ENCODE results near the gene PIP4P1. TPM values are rescaled to one million over a fixed set of nuclear protein-coding genes. Genes with fewer than 3 reads are reported as not detected.

PIP4P1 gene
- total RNA-seq, 1 experiment from 2014 or later = 27.0 TPM

- CTCF ChIA-PET = no interaction called here
- no peaks in the 10 kb centered on the region for H3K27me3 Mint-ChIP-seq (ENCODE audit: unreplicated experiment)
Measured at GRCh38 chr14:20490563-20490962, 29.3 kb upstream of the PIP4P1 start.

GRCh38 chr14:20489093-20489994 is 28.1 kb upstream of the PIP4P1 start:
- no peak for DNase-seq
- intact Hi-C loops (cut with micrococcal nuclease; ENCODE audit: unreplicated experiment) = no loop called here
- H3K9me3 Mint-ChIP-seq (ENCODE audit: low read depth, unreplicated experiment) = no peaks in the 10 kb centered on the region
- no peak overlapping the region for H3K4me3 Mint-ChIP-seq (ENCODE audit: low read depth, unreplicated experiment)
- no peak overlapping the region for H3K27ac Mint-ChIP-seq (ENCODE audit: unreplicated experiment)
- CTCF ChIA-PET = no interaction called here
- no TSS peak for BruUV-seq (replicated peaks)
- TF ChIP-seq CTCF (IDR thresholded peaks at IDR 0.05; ENCODE audit: unreplicated experiment) = no peak
- no peaks in the 10 kb centered on the region for H3K36me3 Mint-ChIP-seq (ENCODE audit: insufficient read depth, unreplicated experiment)
- H3K27me3 Mint-ChIP-seq (ENCODE audit: unreplicated experiment) = no peaks in the 10 kb centered on the region
- H3K4me1 Mint-ChIP-seq (ENCODE audit: low read depth, unreplicated experiment) = peaks cover 20% of the 10 kb centered on the region

More at GRCh38 chr14:20490563-20490962, 29.3 kb upstream of the PIP4P1 start:
- intact Hi-C loops (cut with micrococcal nuclease; ENCODE audit: unreplicated experiment) = no loop called here
- H3K27ac Mint-ChIP-seq (ENCODE audit: unreplicated experiment) = no peak overlapping the region
- no peak overlapping the region for H3K4me3 Mint-ChIP-seq (ENCODE audit: low read depth, unreplicated experiment)
- peaks cover under 1% of the 10 kb centered on the region for H3K9me3 Mint-ChIP-seq (ENCODE audit: low read depth, unreplicated experiment)
- TF ChIP-seq CTCF (IDR thresholded peaks at IDR 0.05; ENCODE audit: unreplicated experiment) = no peak
- H3K36me3 Mint-ChIP-seq (ENCODE audit: insufficient read depth, unreplicated experiment) = no peaks in the 10 kb centered on the region
- BruUV-seq (replicated peaks) = no TSS peak
- no peak for DNase-seq
- peaks cover 28% of the 10 kb centered on the region for H3K4me1 Mint-ChIP-seq (ENCODE audit: low read depth, unreplicated experiment)

GRCh38 chr14:20487396-20487725 is 26.1 kb upstream of the PIP4P1 start:
- no peak overlapping the region for H3K27ac Mint-ChIP-seq (ENCODE audit: unreplicated experiment)
- intact Hi-C loops (cut with micrococcal nuclease; ENCODE audit: unreplicated experiment) = no loop called here
- CTCF ChIA-PET = no interaction called here

GRCh38 chr14:20486684-20487395 is 25.6 kb upstream of the PIP4P1 start:
- CTCF ChIA-PET = no interaction called here
- Mint-ChIP-seq H3K4me1 (ENCODE audit: low read depth, unreplicated experiment) (peaks cover 20% of the 10 kb centered on the region), H3K27ac (ENCODE audit: unreplicated experiment) (no peak overlapping the region), H3K27me3 (ENCODE audit: unreplicated experiment) (no peaks in the 10 kb centered on the region), H3K9me3 (ENCODE audit: low read depth, unreplicated experiment) (no peaks in the 10 kb centered on the region), H3K4me3 (ENCODE audit: low read depth, unreplicated experiment) (no peak overlapping the region), H3K36me3 (ENCODE audit: insufficient read depth, unreplicated experiment) (no peaks in the 10 kb centered on the region)
- intact Hi-C loops (cut with micrococcal nuclease; ENCODE audit: unreplicated experiment) = no loop called here
- BruUV-seq (replicated peaks) = no TSS peak
- no peak for TF ChIP-seq CTCF (IDR thresholded peaks at IDR 0.05; ENCODE audit: unreplicated experiment)
- no peak for DNase-seq

More at GRCh38 chr14:20487396-20487725, 26.1 kb upstream of the PIP4P1 start:
- no TSS peak for BruUV-seq (replicated peaks)
- Mint-ChIP-seq H3K27me3 (ENCODE audit: unreplicated experiment) (no peaks in the 10 kb centered on the region), H3K36me3 (ENCODE audit: insufficient read depth, unreplicated experiment) (no peaks in the 10 kb centered on the region), H3K4me1 (ENCODE audit: low read depth, unreplicated experiment) (peaks cover 20% of the 10 kb centered on the region), H3K4me3 (ENCODE audit: low read depth, unreplicated experiment) (no peak overlapping the region), H3K9me3 (ENCODE audit: low read depth, unreplicated experiment) (no peaks in the 10 kb centered on the region)
- TF ChIP-seq CTCF (IDR thresholded peaks at IDR 0.05; ENCODE audit: unreplicated experiment) = no peak
- no peak for DNase-seq
